Adrenal gland (tissue), 12 donors: ENCODE results near the gene DYNLT2B. TPM values are rescaled to one million over a fixed set of nuclear protein-coding genes. Genes with fewer than 3 reads are reported as not detected.

Experiments used
- DNase-seq, 7 donors: peaks; one replicate each; pipeline ENCODE4 v3.0.0-alpha.2; 2019 to 2020
- H3K27ac ChIP-seq, 5 donors: fragments of 200-600 bp; sonication (generic) in 4 of 5; 1 replicate in 3 of 5; 2 replicates in 2 of 5; pipeline versions ENCODE4 v1.5.1 to v1.8.0; 2016 to 2020; ENCODE audit warnings: mild to moderate bottlenecking in 1 of 5
- H3K27me3 ChIP-seq: fragments of 200-600 bp; 2 replicates; pipeline ENCODE4 v1.8.0; 2021
- H3K36me3 ChIP-seq, 2 donors: fragments of 200-600 bp; replicated peaks in 1 of 2; 1 replicate in 1 of 2; 2 replicates in 1 of 2; pipeline versions ENCODE4 v1.5.1 to v1.8.0; 2018 to 2022
- H3K4me1 ChIP-seq, 2 donors: fragments of 200-600 bp; replicated peaks in 1 of 2; 1 replicate in 1 of 2; 2 replicates in 1 of 2; pipeline versions ENCODE4 v1.5.1 to v1.8.0; 2018 to 2021
- H3K4me3 ChIP-seq, 4 donors: fragments of 200-600 bp; sonication (generic) in 3 of 4; one replicate each; pipeline ENCODE4 v1.5.1; 2016 to 2018
- H3K9me3 ChIP-seq, 3 donors: fragments of 200-600 bp; sonication (generic) in 1 of 3; replicated peaks in 1 of 3; 1 replicate in 2 of 3; 2 replicates in 1 of 3; pipeline versions ENCODE4 v1.5.1 to v1.8.0; 2016 to 2021
- CTCF ChIP-seq, 6 experiments: fragments of 450-650 bp in 4 of 6; fragments of 200-600 bp in 2 of 6; sonication (generic) in 1 of 6; IDR thresholded peaks; 1 replicate in 5 of 6; 2 replicates in 1 of 6; pipeline versions ENCODE4 v1.5.1 to v1.8.0; 2016 to 2021; ENCODE audit warnings: antibody characterized with exemption in 6 of 6, mild to moderate bottlenecking in 2 of 6, moderate library complexity in 1 of 6
- POLR2A ChIP-seq, 2 donors: fragments of 450-650 bp; IDR thresholded peaks; one replicate each; pipeline ENCODE4 v1.6.1; 2017; ENCODE audit warnings: antibody characterized with exemption in 2 of 2, mild to moderate bottlenecking in 2 of 2, moderate library complexity in 1 of 2
- WGBS, 4 donors: extraction: QIAGEN DNeasy Blood & Tissue Kit in 2 of 4; methylation state at CpG; one replicate each; pipeline versions ENCODE4 v1.1.5 to v1.1.7; 2013 to 2017; 5-methylcytosine and 5-hydroxymethylcytosine counted together
- intact Hi-C, 2 donors: fragments of 100-400 bp; cut with DNase I; formaldehyde crosslinking; loops; one replicate each; pipeline versions ENCODE4 v1.14.1 to v1.15.0; 2022 to 2023
- polyA plus RNA-seq, 3 donors: library from polyadenylated mRNA; stranded (reverse); fragments of 200-250 nt in 2 of 3; fragments of 350-450 nt in 1 of 3; fragmentation: Illumina TruSeq in 1 of 3; extraction: RNeasy Lipid Tissue Mini Kit (QIAGEN cat#74804) in 1 of 3; gene quantifications; one replicate each; pipeline ENCODE4 v1.2.3, GENCODE V29; 2013 to 2014
- total RNA-seq, 9 donors: library from RNA; depleted of rRNA in 4 of 9; stranded (reverse); fragments of >200 nt in 4 of 9; fragments of 120-200 nt in 1 of 9; fragmentation: NEBNext Ultra II Directional in 1 of 9; extraction: Animal tissue kit (Norgen Biotek cat#: 25700) in 1 of 9; gene quantifications; one replicate each; pipeline versions ENCODE4 v1.1.0 to v1.2.4, GENCODE V29; 2013 to 2023
- donor health status: healthy with polysubstance abuse.
- donor health status: Bipolar disorder and iron deficiency.
- donor health status: DM: yes; HTN: yes; CAD: no.
- donor health status: DM: no; HTN: no; CAD: no.
- donor health status: DM: no; HTN: no; CAD: no.
- donor health status: DM: yes; HTN: yes; CAD: no.

The DYNLT2B gene
- total and polyA plus RNA-seq, 12 donors = 3.4 to 34.5 (median 11.5) TPM

DNA sequence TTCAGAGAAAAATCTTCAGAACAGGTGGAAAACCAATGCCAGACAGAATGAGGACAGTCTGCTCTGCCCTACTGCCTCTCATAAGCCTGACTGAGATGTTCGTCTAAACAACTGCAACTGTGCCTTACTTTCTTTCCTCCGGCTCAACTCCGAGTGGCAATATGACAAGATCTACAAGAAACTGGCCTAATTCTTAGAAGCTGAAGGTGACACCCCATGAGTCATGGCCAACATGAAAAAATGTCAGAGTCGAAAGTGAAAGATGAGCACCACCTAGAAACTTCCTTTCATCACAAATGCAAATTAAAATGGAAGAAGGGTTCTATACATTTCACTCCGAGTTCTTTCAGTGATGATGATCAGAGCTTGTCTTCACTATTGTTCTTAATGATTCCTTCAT is 43.5 kb downstream of the DYNLT2B start:
- peaks cover 7 to 16% of the 10 kb centered on the region in 2 donors for H3K4me1 ChIP-seq
- H3K36me3 ChIP-seq = peaks cover 0 to 6% of the 10 kb centered on the region in 2 donors
- no peaks in the 10 kb centered on the region for H3K9me3 ChIP-seq
- no peaks in the 10 kb centered on the region for H3K27me3 ChIP-seq
- 46 to 65% (median 52%) methylated on average over 5 of the region's 5 CpGs for WGBS, 4 donors
- no peak overlapping the region for H3K4me3 ChIP-seq
- intact Hi-C loops = no loop called here
- TF ChIP-seq POLR2A (IDR thresholded peaks at IDR 0.05) = no peak
- TF ChIP-seq CTCF (IDR thresholded peaks at IDR 0.05) = no peak
- DNase-seq = peak in 3 of 7 donors; percentile 40 to 51 (median 49)
- no peak overlapping the region for H3K27ac ChIP-seq

GRCh38 chr3:196273655-196274054 is 44.4 kb downstream of the DYNLT2B start:
- Histone ChIP-seq H3K27me3 (no peaks in the 10 kb centered on the region), H3K4me1 (peaks cover 7% of the 10 kb centered on the region in 2 donors), H3K36me3 (peaks cover 0 to 14% of the 10 kb centered on the region in 2 donors), H3K4me3 (no peak overlapping the region), H3K9me3 (no peaks in the 10 kb centered on the region), H3K27ac (no peak overlapping the region)
- DNase-seq = no peak
- 97 to 99% (median 98%) methylated on average over 5 to 12 of the region's 12 CpGs for WGBS, 4 donors
- intact Hi-C loops = no loop called here
- TF ChIP-seq POLR2A (IDR thresholded peaks at IDR 0.05) (no peak), CTCF (IDR thresholded peaks at IDR 0.05) (no peak)

- Histone ChIP-seq H3K4me3 (no peak overlapping the region), H3K9me3 (no peaks in the 10 kb centered on the region), H3K36me3 (peaks cover 0 to 14% of the 10 kb centered on the region in 2 donors), H3K27ac (no peak overlapping the region), H3K27me3 (no peaks in the 10 kb centered on the region), H3K4me1 (peaks cover 7 to 10% of the 10 kb centered on the region in 2 donors)
- TF ChIP-seq POLR2A (IDR thresholded peaks at IDR 0.05) (no peak), CTCF (IDR thresholded peaks at IDR 0.05) (no peak)
- DNase-seq = no peak
- 92 to 99% (median 98%) methylated on average over 6 to 14 of the region's 14 CpGs for WGBS, 4 donors
- intact Hi-C loops = no loop called here
Observed at GRCh38 chr3:196272826-196273225, 45.2 kb downstream of the DYNLT2B start.

GRCh38 chr3:196270499-196270898 is 47.5 kb downstream of the DYNLT2B start:
- WGBS, 4 donors = 95 to 98% (median 96%) methylated on average over 5 of the region's 5 CpGs

More at GRCh38 chr3:196270499-196270898, 47.5 kb downstream of the DYNLT2B start:
- intact Hi-C loops = no loop called here
- Histone ChIP-seq H3K27ac (no peak overlapping the region), H3K36me3 (peaks cover 0 to 33% of the 10 kb centered on the region in 2 donors), H3K4me3 (no peak overlapping the region), H3K27me3 (no peaks in the 10 kb centered on the region), H3K4me1 (peaks cover 7 to 10% of the 10 kb centered on the region in 2 donors), H3K9me3 (no peaks in the 10 kb centered on the region)
- no peak for DNase-seq
- no peak for TF ChIP-seq POLR2A (IDR thresholded peaks at IDR 0.05)
- TF ChIP-seq CTCF (IDR thresholded peaks at IDR 0.05) = no peak
